ENCODE data around the gene PBRM1. TPM values are rescaled to one million over a fixed set of nuclear protein-coding genes. Genes with fewer than 3 reads are reported as not detected.

The PBRM1 gene
- total RNA-seq, 6 experiments from 2014 or later, result 44.1 to 64.2 (median 56.0) TPM

- H3K4me1 Mint-ChIP-seq (ENCODE audit: low read depth), result peaks cover 14% of the 10 kb centered on the region
- H3K36me3 Mint-ChIP-seq (ENCODE audit: low read depth), result peaks cover 14% of the 10 kb centered on the region
- TF ChIP-seq CTCF (IDR thresholded peaks at IDR 0.05), result no peak
- H3K9me3 Mint-ChIP-seq, result no peaks in the 10 kb centered on the region
- H3K4me3 Mint-ChIP-seq, result no peak overlapping the region
- DNase-seq, result no peak
- no peak overlapping the region for H3K27ac Mint-ChIP-seq
- no peaks in the 10 kb centered on the region for H3K27me3 Mint-ChIP-seq (ENCODE audit: insufficient read depth)
Measured at GRCh38 chr3:52524752-52525679, 160.7 kb downstream of the PBRM1 start.

- no peaks in the 10 kb centered on the region for H3K27me3 Mint-ChIP-seq (ENCODE audit: insufficient read depth)
Measured at GRCh38 chr3:52524258-52524751, 161.4 kb downstream of the PBRM1 start.

GRCh38 chr3:52523386-52524257 is 162.1 kb downstream of the PBRM1 start:
- Mint-ChIP-seq H3K27ac (no peak overlapping the region), H3K9me3 (no peaks in the 10 kb centered on the region), H3K4me3 (no peak overlapping the region), H3K27me3 (ENCODE audit: insufficient read depth) (no peaks in the 10 kb centered on the region), H3K4me1 (ENCODE audit: low read depth) (peaks cover 5% of the 10 kb centered on the region; the same call in 1 of the 2 replicates), H3K36me3 (ENCODE audit: low read depth) (peaks cover 10% of the 10 kb centered on the region)
- no peak for TF ChIP-seq CTCF (IDR thresholded peaks at IDR 0.05)
- DNase-seq, result no peak

More at GRCh38 chr3:52524258-52524751, 161.4 kb downstream of the PBRM1 start:
- H3K4me1 Mint-ChIP-seq (ENCODE audit: low read depth), result peaks cover 7% of the 10 kb centered on the region; the same call in 1 of the 2 replicates
- H3K9me3 Mint-ChIP-seq, result no peaks in the 10 kb centered on the region
- H3K27ac Mint-ChIP-seq, result no peak overlapping the region
- H3K4me3 Mint-ChIP-seq, result no peak overlapping the region
- DNase-seq, result no peak
- no peak for TF ChIP-seq CTCF (IDR thresholded peaks at IDR 0.05)
- peaks cover 13% of the 10 kb centered on the region for H3K36me3 Mint-ChIP-seq (ENCODE audit: low read depth)

- Mint-ChIP-seq H3K4me1 (ENCODE audit: low read depth) (peaks cover 5% of the 10 kb centered on the region; the same call in 1 of the 2 replicates), H3K36me3 (ENCODE audit: low read depth) (peaks cover 10% of the 10 kb centered on the region), H3K9me3 (no peaks in the 10 kb centered on the region), H3K4me3 (no peak overlapping the region), H3K27me3 (ENCODE audit: insufficient read depth) (no peaks in the 10 kb centered on the region), H3K27ac (no peak overlapping the region)
- no peak for TF ChIP-seq CTCF (IDR thresholded peaks at IDR 0.05)
- no peak for DNase-seq
Measured at GRCh38 chr3:52522651-52523251, 163.0 kb downstream of the PBRM1 start.
